Cardiac fibroblast (primary cell): Measurements from ENCODE around the gene NAA25.
"Not testable (repeated sequence)": the region's sequence is repeated elsewhere in the genome, so short reads cannot be mapped to it uniquely, and the experiment has no call there.

Experiments
- DNase-seq, 2 donors: peaks; one replicate each; pipeline versions ENCODE4 v3.0.0 to v3.0.0-alpha.2; 2010; ENCODE audit warnings: low read depth in 2 of 2
- H3K4me3 ChIP-seq, 2 donors: replicated peaks in 1 of 2; 1 replicate in 1 of 2; 2 replicates in 1 of 2; pipeline ENCODE4 v1.5.1; 2011; ENCODE audit warnings: low read depth in 2 of 2, low read length in 2 of 2, mild to moderate bottlenecking in 2 of 2, moderate library complexity in 1 of 2
- TF ChIP-seq, protein P1 (sequence below): IDR thresholded peaks from one replicate; pipeline ENCODE4 v1.5.1; 2011; ENCODE audit warnings: low read depth, mild to moderate bottlenecking, low read length, inconsistent platforms

NAA25 gene

DNA sequence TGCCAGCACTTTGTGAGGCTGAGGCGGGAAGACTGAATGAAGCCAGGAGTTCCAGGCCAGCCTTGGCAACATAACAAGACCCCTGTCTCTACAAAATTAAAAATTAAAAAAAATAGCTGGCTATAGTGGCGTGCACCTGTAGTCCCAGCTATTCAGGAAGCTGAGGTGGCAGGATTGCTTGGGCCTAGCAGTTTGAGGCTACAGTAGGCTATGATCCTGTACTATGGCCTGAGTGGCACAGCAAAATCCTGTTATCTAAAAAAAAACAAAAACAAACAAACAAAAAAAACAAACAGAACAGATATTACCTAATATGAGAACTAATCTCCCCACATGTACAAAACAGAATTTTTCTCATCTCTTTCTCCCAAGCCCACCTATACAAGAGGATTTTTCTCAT lies 111.3 kb downstream of the NAA25 start:
- TF ChIP-seq, protein P1, sequence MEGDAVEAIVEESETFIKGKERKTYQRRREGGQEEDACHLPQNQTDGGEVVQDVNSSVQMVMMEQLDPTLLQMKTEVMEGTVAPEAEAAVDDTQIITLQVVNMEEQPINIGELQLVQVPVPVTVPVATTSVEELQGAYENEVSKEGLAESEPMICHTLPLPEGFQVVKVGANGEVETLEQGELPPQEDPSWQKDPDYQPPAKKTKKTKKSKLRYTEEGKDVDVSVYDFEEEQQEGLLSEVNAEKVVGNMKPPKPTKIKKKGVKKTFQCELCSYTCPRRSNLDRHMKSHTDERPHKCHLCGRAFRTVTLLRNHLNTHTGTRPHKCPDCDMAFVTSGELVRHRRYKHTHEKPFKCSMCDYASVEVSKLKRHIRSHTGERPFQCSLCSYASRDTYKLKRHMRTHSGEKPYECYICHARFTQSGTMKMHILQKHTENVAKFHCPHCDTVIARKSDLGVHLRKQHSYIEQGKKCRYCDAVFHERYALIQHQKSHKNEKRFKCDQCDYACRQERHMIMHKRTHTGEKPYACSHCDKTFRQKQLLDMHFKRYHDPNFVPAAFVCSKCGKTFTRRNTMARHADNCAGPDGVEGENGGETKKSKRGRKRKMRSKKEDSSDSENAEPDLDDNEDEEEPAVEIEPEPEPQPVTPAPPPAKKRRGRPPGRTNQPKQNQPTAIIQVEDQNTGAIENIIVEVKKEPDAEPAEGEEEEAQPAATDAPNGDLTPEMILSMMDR, result no peak
- no peak for DNase-seq

GRCh38 chr12:111995782-111996480 lies 112.7 kb downstream of the NAA25 start:
- TF ChIP-seq, protein P1, result no peak
- DNase-seq, result no peak
- H3K4me3 ChIP-seq, result no peak overlapping the region

More for the DNA sequence above, 111.3 kb downstream of the NAA25 start:
- no peak overlapping the region for H3K4me3 ChIP-seq

DNA sequence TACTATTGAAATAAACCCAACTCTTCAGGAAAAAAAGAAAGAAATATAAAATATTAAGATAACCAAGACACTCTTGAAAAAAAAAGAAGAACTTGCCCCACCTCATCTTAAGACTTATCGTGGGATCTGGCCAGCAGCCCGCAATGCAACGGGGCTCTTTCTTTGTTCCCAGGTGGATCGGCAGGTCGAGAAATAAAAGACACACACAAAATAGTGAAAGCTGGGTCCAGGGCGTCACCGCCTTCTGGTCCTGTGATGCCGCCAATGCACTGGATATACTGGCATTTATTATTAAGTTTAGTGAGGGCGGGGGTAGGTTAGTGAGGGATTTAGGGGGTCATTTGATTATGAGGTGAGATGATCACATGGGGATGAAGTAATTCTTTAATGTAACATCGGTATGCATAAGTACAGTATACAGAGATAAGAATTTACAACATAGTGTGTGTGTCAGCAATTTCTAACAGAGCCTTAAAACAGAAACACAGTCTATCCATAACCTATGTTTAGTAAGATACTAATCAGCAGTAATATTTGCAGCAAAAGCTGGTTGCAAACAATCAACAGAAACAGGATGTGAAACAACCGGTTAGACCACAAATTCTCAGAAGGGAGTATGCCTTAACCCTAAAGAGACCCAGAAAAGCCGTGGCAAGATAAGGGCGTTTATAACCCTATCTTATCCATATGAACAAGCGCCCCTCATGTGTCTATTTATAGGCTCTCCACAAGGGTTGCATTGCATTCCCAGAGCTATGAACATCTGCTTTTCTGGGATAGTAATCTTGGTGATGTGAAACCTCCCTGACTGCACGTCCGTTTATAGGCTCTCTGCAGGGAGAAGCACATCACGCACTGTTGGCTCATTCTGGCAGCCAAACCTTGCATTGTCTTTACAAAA lies 114.1 kb downstream of the NAA25 start:
- peak in 1 of 2 donors; percentile 16 for DNase-seq

GRCh38 chr12:111993292-111994150 lies 115.1 kb downstream of the NAA25 start:
- DNase-seq, result no peak
- TF ChIP-seq, protein P1, result no peak
- no peak overlapping the region for H3K4me3 ChIP-seq

More for the DNA sequence above, 114.1 kb downstream of the NAA25 start:
- not testable (repeated sequence) for H3K4me3 ChIP-seq

GRCh38 chr12:111992464-111992863 lies 116.1 kb downstream of the NAA25 start:
- no peak overlapping the region for H3K4me3 ChIP-seq
- no peak for DNase-seq
- TF ChIP-seq, protein P1, result no peak

DNA sequence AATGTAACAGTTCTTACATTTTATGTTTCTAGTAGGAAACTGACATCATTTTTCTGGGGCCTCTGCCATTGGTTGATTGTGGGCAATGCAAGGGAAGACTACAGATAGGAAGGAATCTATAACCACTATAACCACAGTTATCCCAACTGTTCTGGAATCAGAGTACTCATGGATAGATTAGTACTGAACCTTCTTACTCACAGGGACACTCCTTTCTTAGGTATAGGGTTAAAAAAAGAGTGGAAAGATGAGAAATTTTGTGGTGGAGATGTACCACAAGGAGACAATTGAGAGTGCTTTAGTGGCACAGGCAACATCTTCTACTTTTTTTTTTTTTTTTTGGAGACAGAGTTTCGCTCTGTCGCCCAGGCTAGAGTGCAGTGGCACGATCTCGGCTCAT lies 116.6 kb downstream of the NAA25 start:
- H3K4me3 ChIP-seq, result no peak overlapping the region
- no peak for DNase-seq
- TF ChIP-seq, protein P1, result no peak
